Trophoblast cell (in vitro differentiated cells and primary cell): Measurements from ENCODE around the gene PRKAR2A.
"Not testable (repeated sequence)": the region's sequence is repeated elsewhere in the genome, so short reads cannot be mapped to it uniquely, and the experiment has no call there.

Experiments
- DNase-seq, 2 donors: peaks; one replicate each; pipeline ENCODE4 v3.0.0-alpha.2; 2016
- H2AFZ ChIP-seq: 2 replicates; pipeline ENCODE4 v1.6.1; 2013; ENCODE audit warnings: low read length, moderate library complexity, mild to moderate bottlenecking; ENCODE audit not compliant: insufficient read depth, poor library complexity
- H2AK5ac ChIP-seq: 2 replicates; pipeline ENCODE4 v1.6.1; 2013; ENCODE audit warnings: mild to moderate bottlenecking, low read length
- H2BK120ac ChIP-seq: 2 replicates; pipeline ENCODE4 v1.6.1; 2013; ENCODE audit warnings: low read length, mild to moderate bottlenecking, moderate library complexity; ENCODE audit not compliant: insufficient read depth, poor library complexity
- H2BK12ac ChIP-seq: 2 replicates; pipeline ENCODE4 v1.6.1; 2013; ENCODE audit warnings: mild to moderate bottlenecking, low read length, moderate library complexity
- H2BK5ac ChIP-seq: 2 replicates; pipeline ENCODE4 v1.6.1; 2013; ENCODE audit warnings: low read length, low read depth, moderate library complexity, mild to moderate bottlenecking; ENCODE audit not compliant: poor library complexity
- H3K14ac ChIP-seq: 2 replicates; pipeline ENCODE4 v1.6.1; 2013; ENCODE audit warnings: mild to moderate bottlenecking, low read length
- H3K18ac ChIP-seq: 2 replicates; pipeline ENCODE4 v1.6.1; 2013; ENCODE audit warnings: mild to moderate bottlenecking, low read length
- H3K23ac ChIP-seq: 2 replicates; pipeline ENCODE4 v1.6.1; 2013; ENCODE audit warnings: low read length
- H3K27ac ChIP-seq: 2 replicates; pipeline ENCODE4 v1.5.1; 2013; ENCODE audit warnings: low read depth, mild to moderate bottlenecking, inconsistent platforms, low read length, moderate library complexity
- H3K27me3 ChIP-seq: 2 replicates; pipeline ENCODE4 v1.6.1; 2013; ENCODE audit warnings: inconsistent platforms, mild to moderate bottlenecking, low read length, moderate library complexity; ENCODE audit not compliant: insufficient read depth
- H3K36me3 ChIP-seq, 2 experiments: 1 replicate in 1 of 2; 2 replicates in 1 of 2; pipeline ENCODE4 v1.6.1; 2013; ENCODE audit warnings: low read length in 2 of 2, mild to moderate bottlenecking in 2 of 2, moderate library complexity in 1 of 2; ENCODE audit not compliant: insufficient read depth in 2 of 2, control insufficient read depth in 1 of 2
- H3K4ac ChIP-seq: 2 replicates; pipeline ENCODE4 v1.6.1; 2013; ENCODE audit warnings: low read depth, mild to moderate bottlenecking, low read length, moderate library complexity
- H3K4me1 ChIP-seq, 2 experiments: 1 replicate in 1 of 2; 2 replicates in 1 of 2; pipeline ENCODE4 v1.6.1; 2013; ENCODE audit warnings: low read length in 2 of 2, mild to moderate bottlenecking in 2 of 2, moderate library complexity in 1 of 2; ENCODE audit not compliant: insufficient read depth in 2 of 2, control insufficient read depth in 1 of 2
- H3K4me2 ChIP-seq: 2 replicates; pipeline ENCODE4 v1.6.1; 2013; ENCODE audit warnings: inconsistent platforms, mild to moderate bottlenecking, low read length, moderate library complexity
- H3K4me3 ChIP-seq: 2 replicates; pipeline ENCODE4 v1.5.1; 2013; ENCODE audit warnings: mild to moderate bottlenecking, low read depth, low read length, inconsistent platforms
- H3K79me1 ChIP-seq: one replicate; pipeline ENCODE4 v1.6.1; 2013; ENCODE audit warnings: low read length
- H3K79me2 ChIP-seq: 2 replicates; pipeline ENCODE4 v1.6.1; 2013; ENCODE audit warnings: low read length, mild to moderate bottlenecking; ENCODE audit not compliant: control insufficient read depth, insufficient read depth, poor library complexity
- H3K9ac ChIP-seq: 2 replicates; pipeline ENCODE4 v1.6.1; 2013; ENCODE audit warnings: mild to moderate bottlenecking, low read length
- H3K9me3 ChIP-seq: 2 replicates; pipeline ENCODE4 v1.6.1; 2013; ENCODE audit warnings: low read depth, mild to moderate bottlenecking, control low read depth, inconsistent platforms, low read length; ENCODE audit not compliant: insufficient read depth
- H4K12ac ChIP-seq: 2 replicates; pipeline ENCODE4 v1.6.1; 2013; ENCODE audit warnings: low read depth, mild to moderate bottlenecking, low read length, moderate library complexity
- H4K8ac ChIP-seq: 2 replicates; pipeline ENCODE4 v1.6.1; 2013; ENCODE audit warnings: low read depth, mild to moderate bottlenecking, low read length, moderate library complexity
- H4K91ac ChIP-seq: one replicate; pipeline ENCODE4 v1.6.1; 2013; ENCODE audit warnings: low read depth, mild to moderate bottlenecking, low read length, moderate library complexity
- WGBS: extraction: QIAGEN DNeasy Blood & Tissue Kit; methylation state at CpG from one replicate; pipeline ENCODE4 v1.1.7; 2013; ENCODE audit warnings: missing lambda C conversion rate; ENCODE audit not compliant: insufficient read length, insufficient coverage; ENCODE audit errors: extremely low coverage; 5-methylcytosine and 5-hydroxymethylcytosine counted together

PRKAR2A gene

GRCh38 chr3:48800831-48801230, 46.8 kb downstream of the PRKAR2A start:
- not testable (repeated sequence) for H3K4me1 ChIP-seq, H3K23ac ChIP-seq

GRCh38 chr3:48798998-48799397, 48.7 kb downstream of the PRKAR2A start:
- no peaks in the 10 kb centered on the region for H3K4me1 ChIP-seq
- no peak overlapping the region for H3K4ac ChIP-seq
- H4K12ac ChIP-seq: no peak overlapping the region
- H2BK5ac ChIP-seq: no peak overlapping the region
- H2BK120ac ChIP-seq: no peak overlapping the region
- DNase-seq: no peak
- H3K27ac ChIP-seq: no peak overlapping the region
- no peak overlapping the region for H3K23ac ChIP-seq
- H4K91ac ChIP-seq: no peak overlapping the region
- no peak overlapping the region for H2BK12ac ChIP-seq
- no peaks in the 10 kb centered on the region for H3K9me3 ChIP-seq
- no peaks in the 10 kb centered on the region for H3K36me3 ChIP-seq
- no peak overlapping the region for H3K18ac ChIP-seq
- H4K8ac ChIP-seq: no peak overlapping the region
- no peak overlapping the region for H2AK5ac ChIP-seq
- H3K14ac ChIP-seq: no peak overlapping the region
- no peak overlapping the region for H3K9ac ChIP-seq
- no CpG with 5 or more reads among the region's 1 CpG for WGBS
- H3K27me3 ChIP-seq: no peaks in the 10 kb centered on the region
- no peaks in the 10 kb centered on the region for H3K79me2 ChIP-seq
- no peak overlapping the region for H2AFZ ChIP-seq
- H3K79me1 ChIP-seq: no peaks in the 10 kb centered on the region
- no peak overlapping the region for H3K4me3 ChIP-seq
- H3K4me2 ChIP-seq: no peak overlapping the region

More at GRCh38 chr3:48800831-48801230, 46.8 kb downstream of the PRKAR2A start:
- not testable (repeated sequence) for H3K4me2 ChIP-seq, H3K9ac ChIP-seq, H2BK120ac ChIP-seq, H3K4me3 ChIP-seq, H3K36me3 ChIP-seq, H3K27ac ChIP-seq, H3K79me1 ChIP-seq, H2AFZ ChIP-seq, H2AK5ac ChIP-seq, H2BK12ac ChIP-seq, H4K91ac ChIP-seq, H4K8ac ChIP-seq, H4K12ac ChIP-seq, H3K18ac ChIP-seq, H3K9me3 ChIP-seq, H3K4ac ChIP-seq, H3K27me3 ChIP-seq, H2BK5ac ChIP-seq, H3K79me2 ChIP-seq, H3K14ac ChIP-seq
- no CpG with 5 or more reads among the region's 12 CpGs for WGBS
- peak; percentile 48 to 74 for DNase-seq

GRCh38 chr3:48797626-48798025, 50.0 kb downstream of the PRKAR2A start:
- H4K12ac ChIP-seq: no peak overlapping the region
- H3K18ac ChIP-seq: no peak overlapping the region
- no peak overlapping the region for H3K14ac ChIP-seq
- H4K8ac ChIP-seq: no peak overlapping the region
- no peak overlapping the region for H3K4me2 ChIP-seq
- no peaks in the 10 kb centered on the region for H3K79me2 ChIP-seq
- H2AFZ ChIP-seq: no peak overlapping the region
- no peak overlapping the region for H3K23ac ChIP-seq
- H2AK5ac ChIP-seq: no peak overlapping the region
- no peak overlapping the region for H3K4me3 ChIP-seq
- no peaks in the 10 kb centered on the region for H3K79me1 ChIP-seq
- H3K4me1 ChIP-seq: no peaks in the 10 kb centered on the region
- no peak overlapping the region for H3K9ac ChIP-seq
- no peaks in the 10 kb centered on the region for H3K9me3 ChIP-seq
- H3K4ac ChIP-seq: no peak overlapping the region
- H2BK120ac ChIP-seq: no peak overlapping the region
- H2BK12ac ChIP-seq: no peak overlapping the region
- no peak for DNase-seq
- no peaks in the 10 kb centered on the region for H3K27me3 ChIP-seq
- H4K91ac ChIP-seq: no peak overlapping the region
- no peak overlapping the region for H2BK5ac ChIP-seq
- no peaks in the 10 kb centered on the region for H3K36me3 ChIP-seq
- no CpG with 5 or more reads among the region's 2 CpGs for WGBS
- no peak overlapping the region for H3K27ac ChIP-seq

GRCh38 chr3:48795997-48796732, 51.5 kb downstream of the PRKAR2A start:
- WGBS: no CpG with 5 or more reads among the region's 7 CpGs
- H2BK12ac ChIP-seq: no peak overlapping the region

More at GRCh38 chr3:48795997-48796732, 51.5 kb downstream of the PRKAR2A start:
- H3K9ac ChIP-seq: no peak overlapping the region
- H4K8ac ChIP-seq: no peak overlapping the region
- H3K4me3 ChIP-seq: no peak overlapping the region
- H3K4me1 ChIP-seq: no peaks in the 10 kb centered on the region
- no peak overlapping the region for H4K12ac ChIP-seq
- no peak overlapping the region for H3K18ac ChIP-seq
- no peak overlapping the region for H3K4ac ChIP-seq
- no peaks in the 10 kb centered on the region for H3K36me3 ChIP-seq
- H3K4me2 ChIP-seq: no peak overlapping the region
- H2AFZ ChIP-seq: no peak overlapping the region
- H4K91ac ChIP-seq: no peak overlapping the region
- no peaks in the 10 kb centered on the region for H3K27me3 ChIP-seq
- no peak overlapping the region for H2BK5ac ChIP-seq
- H3K14ac ChIP-seq: no peak overlapping the region
- H3K9me3 ChIP-seq: no peaks in the 10 kb centered on the region
- no peak overlapping the region for H3K27ac ChIP-seq
- H3K79me2 ChIP-seq: no peaks in the 10 kb centered on the region
- H3K79me1 ChIP-seq: no peaks in the 10 kb centered on the region
- no peak for DNase-seq
- H2BK120ac ChIP-seq: no peak overlapping the region
- H3K23ac ChIP-seq: no peak overlapping the region
- no peak overlapping the region for H2AK5ac ChIP-seq
